ENCODE measurements around the gene ABCC1. TPM values are rescaled to one million over a fixed set of nuclear protein-coding genes. Genes with fewer than 3 reads are reported as not detected.

ABCC1 gene
- total RNA-seq, 1 donor from 2014 or later, result 34.2 TPM

DNA sequence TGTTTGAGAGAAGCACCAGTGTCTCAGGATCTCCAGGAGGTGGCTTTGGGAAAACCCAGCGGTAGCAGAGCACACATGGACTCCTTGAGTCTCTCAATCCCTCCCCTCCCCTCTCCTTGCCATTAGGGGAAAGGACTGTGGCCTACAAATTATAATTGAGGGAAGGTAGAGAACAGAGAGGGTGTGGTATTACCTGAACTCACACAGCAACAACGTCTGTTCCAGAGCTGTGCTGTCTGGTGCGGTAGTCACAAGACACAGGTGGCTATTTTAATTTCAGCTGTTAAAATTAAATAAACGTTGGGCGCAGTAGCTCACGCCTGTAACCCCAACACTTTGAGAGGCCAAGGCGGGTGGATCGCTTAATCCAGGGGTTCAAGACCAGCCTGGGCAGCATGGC lies 163.7 kb downstream of the ABCC1 start:
- DNase-seq (ENCODE audit: low spot score) (no peak), ATAC-seq (no peak)
- intact Hi-C loops (cut with DNase I), result no loop called here

DNA sequence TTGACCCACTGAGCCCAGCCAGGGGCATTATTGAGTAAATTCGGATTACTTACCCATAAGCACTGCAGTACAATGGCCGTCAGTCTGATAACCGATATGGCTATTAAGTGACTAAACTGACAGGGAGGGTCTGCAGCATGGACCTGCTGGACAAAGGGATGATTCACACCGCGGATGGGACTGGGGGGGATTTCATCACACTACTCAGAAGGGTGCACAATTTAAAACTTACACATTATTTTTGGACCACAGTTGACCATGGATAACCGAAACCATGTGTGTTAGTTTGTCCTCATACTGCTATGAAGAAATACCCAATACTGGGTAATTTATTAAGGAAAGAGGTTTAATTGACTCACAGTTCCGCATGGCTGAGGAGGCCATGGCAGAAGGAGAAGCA lies 167.4 kb downstream of the ABCC1 start:
- DNase-seq (ENCODE audit: low spot score), result no peak
- intact Hi-C loops (cut with DNase I), result no loop called here
- no peak for ATAC-seq

DNA sequence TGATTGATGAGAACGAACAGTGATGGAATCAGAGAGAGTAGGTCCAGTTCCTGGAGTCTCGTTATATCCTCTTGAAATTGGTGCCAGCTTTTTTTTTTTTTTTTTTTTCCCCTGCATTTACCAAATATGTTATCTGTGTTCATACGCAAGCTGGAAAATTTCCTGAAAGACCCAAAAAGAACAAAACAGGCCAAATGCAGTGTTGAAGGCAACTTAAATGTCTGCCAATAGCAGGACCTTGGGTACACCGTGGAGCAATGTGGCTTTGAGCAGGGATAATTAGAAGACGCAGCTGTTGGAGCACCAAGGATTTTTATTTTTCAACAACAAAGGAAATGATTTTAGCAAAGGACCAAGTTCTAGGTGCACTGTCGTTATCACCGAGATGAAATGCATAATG lies 168.9 kb downstream of the ABCC1 start:
- intact Hi-C loops (cut with DNase I), result no loop called here
- DNase-seq (ENCODE audit: low spot score) (no peak), ATAC-seq (no peak)

DNA sequence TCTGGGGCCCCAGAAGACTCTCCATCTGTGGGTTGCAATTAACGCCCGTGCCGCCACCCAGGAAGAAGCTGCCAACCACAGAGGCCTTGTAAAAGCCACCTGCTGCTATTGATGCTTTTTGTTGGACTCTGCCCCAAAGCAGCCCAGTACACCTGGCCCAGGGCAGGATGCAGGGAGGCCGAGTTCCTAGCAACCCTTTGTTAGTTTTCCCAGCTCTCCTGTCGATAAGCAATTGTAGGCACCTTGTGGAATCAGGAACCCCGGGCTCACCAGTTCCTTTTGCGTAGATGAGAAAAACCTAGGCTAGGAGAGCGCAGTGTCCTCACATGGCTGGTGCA lies 170.6 kb downstream of the ABCC1 start:
- intact Hi-C loops (cut with DNase I), result loop anchor here (10.0 kb wide), 2 partner anchors 245 to 345 kb away; no protein-coding TSS in a partner anchor
- DNase-seq (ENCODE audit: low spot score) (no peak), ATAC-seq (no peak)

DNA sequence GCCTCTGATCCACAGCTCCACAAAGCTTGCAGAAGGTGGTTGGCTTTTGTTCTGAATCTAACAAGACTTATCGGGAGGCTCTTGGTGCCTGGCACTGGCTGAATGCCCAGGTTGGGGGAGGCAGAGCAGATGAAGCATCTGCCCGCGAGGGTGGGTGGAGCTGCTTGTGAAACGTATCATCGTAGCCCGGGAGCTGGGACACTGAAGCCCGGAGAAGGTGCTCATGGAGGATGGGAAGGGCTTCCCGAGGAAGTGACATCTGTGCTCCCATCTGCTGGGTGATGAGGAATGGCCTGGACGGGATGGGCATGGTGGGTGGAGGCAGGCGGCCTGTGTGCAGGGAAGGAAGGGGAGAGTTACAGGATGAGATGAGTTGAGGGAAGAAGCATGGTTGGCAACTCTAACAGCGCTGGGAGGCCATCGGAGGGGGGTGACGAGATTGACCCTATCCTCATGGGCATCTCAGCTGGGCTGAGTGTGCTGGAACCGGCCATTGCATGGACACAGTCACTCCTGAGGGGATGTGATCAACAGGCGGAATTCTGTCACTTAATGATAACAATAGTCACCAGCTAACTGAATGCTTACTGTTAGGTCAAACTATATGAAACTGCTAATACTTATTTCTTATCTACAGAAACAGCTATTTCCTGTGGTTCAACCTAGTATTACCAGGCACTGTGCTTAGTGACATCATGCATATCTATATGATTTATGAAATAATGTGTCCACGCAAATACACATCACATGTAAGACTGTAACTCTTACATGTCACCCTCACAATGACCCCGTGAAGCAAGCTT lies 171.2 kb downstream of the ABCC1 start:
- intact Hi-C loops (cut with DNase I), result loop anchor here (10.0 kb wide), 2 partner anchors 246 to 346 kb away; no protein-coding TSS in a partner anchor
- ATAC-seq (no peak), DNase-seq (ENCODE audit: low spot score) (no peak)

DNA sequence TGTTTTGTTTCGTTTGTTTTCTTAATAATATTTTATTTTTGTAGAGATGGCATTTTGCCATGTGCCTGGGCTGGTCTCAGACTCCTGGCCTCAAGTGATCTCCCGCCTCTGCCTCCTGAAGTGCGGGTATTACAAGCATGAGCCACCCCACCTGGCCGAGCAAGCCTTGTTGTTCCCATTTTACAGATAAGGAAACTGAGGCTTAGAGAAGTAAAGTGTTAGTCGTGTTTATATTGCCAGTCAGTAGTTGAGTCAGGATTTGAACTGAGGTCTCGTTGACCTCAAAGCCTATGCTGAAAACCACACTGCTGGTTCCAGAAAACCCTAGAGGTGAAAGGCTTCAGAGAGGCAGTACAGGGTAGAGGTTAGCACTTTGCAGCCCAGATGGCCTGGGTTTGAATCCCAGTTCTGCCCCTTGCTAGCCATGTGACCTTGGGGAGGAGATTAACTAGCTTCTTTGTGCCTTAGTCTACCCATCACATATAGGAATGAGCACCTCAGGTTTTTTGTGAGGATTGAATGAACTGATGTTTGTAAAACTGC lies 171.8 kb downstream of the ABCC1 start:
- DNase-seq (ENCODE audit: low spot score) (no peak), ATAC-seq (no peak)
- intact Hi-C loops (cut with DNase I), result loop anchor here (10.0 kb wide), 2 partner anchors 246 to 346 kb away; no protein-coding TSS in a partner anchor

DNA sequence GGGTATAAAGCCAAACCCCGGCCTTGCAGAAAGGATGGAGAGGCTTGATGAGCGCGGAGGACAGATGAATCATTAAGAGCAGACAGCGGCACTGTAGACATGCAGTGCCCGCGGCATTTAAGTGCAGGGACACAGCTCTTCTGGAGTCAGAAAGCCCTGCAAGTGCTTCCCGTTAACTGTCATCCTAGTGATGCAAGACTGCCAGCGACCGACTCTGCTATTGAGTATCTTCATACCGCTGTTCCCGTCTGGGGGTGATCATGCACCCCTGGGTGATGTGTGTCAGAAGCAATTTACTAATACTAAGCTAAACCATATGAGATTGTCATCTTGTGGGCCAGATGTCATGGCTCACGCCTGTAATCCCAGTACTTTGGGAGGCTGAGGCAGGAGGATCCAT lies 172.8 kb downstream of the ABCC1 start:
- ATAC-seq (no peak), DNase-seq (ENCODE audit: low spot score) (no peak)
- intact Hi-C loops (cut with DNase I), result loop anchor here (10.0 kb wide), 2 partner anchors 247 to 347 kb away; no protein-coding TSS in a partner anchor

DNA sequence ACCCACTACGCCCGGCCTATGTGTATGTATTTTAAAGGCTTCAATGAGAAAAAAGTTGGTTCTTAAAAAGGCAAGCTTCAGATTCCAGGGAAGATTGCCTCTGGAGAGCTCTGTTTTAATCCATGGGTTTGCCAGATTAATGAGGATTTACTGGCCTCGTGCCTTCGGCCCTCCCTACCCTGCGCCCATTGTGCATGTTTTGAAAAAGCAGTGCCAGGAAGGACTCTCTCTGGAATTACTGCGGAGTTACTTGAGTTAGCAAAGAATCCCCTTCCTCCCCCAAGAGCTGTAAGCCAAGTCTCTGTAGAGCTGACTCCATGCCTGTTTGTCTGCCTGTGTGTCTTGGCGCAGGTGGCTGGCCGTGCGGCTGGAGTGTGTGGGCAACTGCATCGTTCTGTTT lies 175.0 kb downstream of the ABCC1 start:
- intact Hi-C loops (cut with DNase I), result loop anchor here (10.0 kb wide), 2 partner anchors 250 to 350 kb away; no protein-coding TSS in a partner anchor
- DNase-seq (ENCODE audit: low spot score) (no peak), ATAC-seq (no peak)

DNA sequence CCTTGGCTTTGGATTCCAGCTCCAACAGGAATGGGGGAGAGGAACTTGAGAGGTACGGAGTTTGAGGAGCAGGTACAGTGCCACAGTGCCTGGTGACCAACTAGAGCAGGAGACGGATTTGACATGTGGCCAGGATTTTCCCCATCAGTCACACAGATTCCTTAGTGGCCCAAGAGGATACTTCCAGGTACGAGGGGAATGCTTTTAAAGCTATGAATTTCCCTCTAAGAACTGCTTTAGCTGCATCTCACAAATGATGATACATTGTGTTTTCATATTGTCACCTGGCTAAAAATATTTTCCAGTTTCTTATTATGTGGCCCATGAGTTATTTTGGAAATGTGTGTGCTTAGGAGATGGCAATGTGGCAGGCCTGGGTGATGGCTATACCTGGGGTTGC lies 175.6 kb downstream of the ABCC1 start:
- intact Hi-C loops (cut with DNase I), result loop anchor here (10.0 kb wide), 2 partner anchors 250 to 350 kb away; no protein-coding TSS in a partner anchor
- DNase-seq (ENCODE audit: low spot score) (no peak), ATAC-seq (no peak)

DNA sequence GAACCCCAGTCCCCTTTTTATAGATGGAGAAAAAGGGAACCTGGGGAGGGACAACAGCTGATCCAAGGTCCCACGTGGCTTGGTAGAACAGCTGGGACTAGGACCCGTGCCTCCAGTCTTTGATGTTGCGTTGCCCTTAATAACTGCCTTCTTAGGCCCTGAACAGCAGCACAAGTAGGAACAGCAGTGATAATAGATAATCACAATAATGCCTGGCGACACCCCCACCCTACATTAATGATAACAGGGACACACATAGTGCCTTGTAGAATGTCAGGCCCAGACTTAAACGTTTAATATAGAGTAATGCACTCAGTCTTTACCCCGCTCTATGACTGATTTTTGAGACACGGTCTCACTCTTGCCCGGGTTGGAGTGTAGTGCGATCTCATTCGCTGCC lies 177.5 kb downstream of the ABCC1 start:
- DNase-seq (ENCODE audit: low spot score) (no peak), ATAC-seq (peak; percentile 20)
- intact Hi-C loops (cut with DNase I), result loop anchor here (10.0 kb wide), 2 partner anchors 252 to 352 kb away; no protein-coding TSS in a partner anchor

DNA sequence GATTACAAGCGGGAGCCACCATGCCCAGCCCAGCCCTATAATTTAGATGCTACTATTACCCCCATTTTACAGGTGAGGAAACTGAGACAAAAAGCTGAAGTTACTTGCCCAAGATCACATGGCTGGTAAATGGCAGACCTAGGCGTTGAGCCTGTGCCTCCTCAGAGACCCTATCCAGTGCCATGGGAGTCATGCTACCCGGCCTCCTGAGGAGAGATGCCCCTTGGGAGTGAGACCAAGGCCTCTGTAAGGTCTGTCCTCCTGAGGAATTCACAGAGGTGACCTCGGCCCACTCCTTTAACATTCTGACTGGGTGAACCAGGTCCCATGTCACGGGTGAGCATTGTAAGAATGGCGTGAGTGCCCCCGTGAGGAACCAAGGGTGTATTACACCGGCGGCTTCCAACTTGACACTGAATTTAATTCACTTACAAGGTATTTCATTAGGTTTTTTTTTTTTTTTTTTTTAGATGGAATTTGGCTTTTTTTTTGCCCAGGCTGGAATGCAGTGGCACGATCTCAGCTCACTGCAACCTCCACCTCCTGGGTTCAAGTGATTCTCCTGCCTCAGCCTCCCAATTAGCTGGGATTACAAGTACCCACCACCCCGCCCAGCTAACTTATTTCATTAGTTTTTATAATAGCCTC lies 178.2 kb downstream of the ABCC1 start:
- intact Hi-C loops (cut with DNase I), result loop anchor here (10.0 kb wide), 2 partner anchors 253 to 353 kb away; no protein-coding TSS in a partner anchor
- ATAC-seq (peak; percentile 85), DNase-seq (ENCODE audit: low spot score) (peak; percentile 81)

DNA sequence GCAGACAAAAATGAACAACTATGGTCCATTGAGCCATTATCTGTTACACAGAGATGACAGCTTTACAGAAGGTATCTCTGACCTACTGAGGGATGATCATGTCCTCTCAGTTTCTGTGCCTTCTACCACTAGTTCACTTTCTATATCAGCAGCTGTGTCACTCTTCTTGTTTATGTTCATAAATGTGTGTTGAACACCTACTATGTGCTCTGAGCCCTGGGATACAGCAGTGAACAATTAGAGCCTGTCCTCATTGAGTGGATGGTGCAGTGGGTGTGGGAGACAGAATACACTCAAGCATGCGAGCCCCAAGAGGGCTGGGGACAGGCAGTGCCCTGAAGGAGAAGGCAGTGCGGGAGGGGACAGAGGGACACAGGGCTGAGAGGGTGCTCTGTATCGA lies 181.8 kb downstream of the ABCC1 start:
- ATAC-seq (no peak), DNase-seq (ENCODE audit: low spot score) (no peak)
- intact Hi-C loops (cut with DNase I), result no loop called here

DNA sequence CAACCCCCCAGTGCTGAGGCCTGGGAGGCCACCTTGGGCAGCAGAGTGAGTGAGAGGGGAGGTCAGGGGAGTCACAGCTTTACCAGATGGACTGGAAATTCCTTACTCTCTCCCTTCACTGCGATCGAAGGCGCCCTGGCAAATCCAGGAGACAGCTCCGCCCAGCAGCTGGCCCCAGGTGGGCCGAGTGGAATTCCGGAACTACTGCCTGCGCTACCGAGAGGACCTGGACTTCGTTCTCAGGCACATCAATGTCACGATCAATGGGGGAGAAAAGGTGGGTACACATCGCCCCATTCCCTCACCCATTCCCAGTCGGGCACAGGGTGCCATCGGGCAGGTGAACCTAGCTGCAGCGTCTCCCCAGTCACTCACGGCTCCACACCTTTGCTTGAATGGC lies 182.2 kb downstream of the ABCC1 start:
- intact Hi-C loops (cut with DNase I), result no loop called here
- DNase-seq (ENCODE audit: low spot score) (no peak), ATAC-seq (no peak)

DNA sequence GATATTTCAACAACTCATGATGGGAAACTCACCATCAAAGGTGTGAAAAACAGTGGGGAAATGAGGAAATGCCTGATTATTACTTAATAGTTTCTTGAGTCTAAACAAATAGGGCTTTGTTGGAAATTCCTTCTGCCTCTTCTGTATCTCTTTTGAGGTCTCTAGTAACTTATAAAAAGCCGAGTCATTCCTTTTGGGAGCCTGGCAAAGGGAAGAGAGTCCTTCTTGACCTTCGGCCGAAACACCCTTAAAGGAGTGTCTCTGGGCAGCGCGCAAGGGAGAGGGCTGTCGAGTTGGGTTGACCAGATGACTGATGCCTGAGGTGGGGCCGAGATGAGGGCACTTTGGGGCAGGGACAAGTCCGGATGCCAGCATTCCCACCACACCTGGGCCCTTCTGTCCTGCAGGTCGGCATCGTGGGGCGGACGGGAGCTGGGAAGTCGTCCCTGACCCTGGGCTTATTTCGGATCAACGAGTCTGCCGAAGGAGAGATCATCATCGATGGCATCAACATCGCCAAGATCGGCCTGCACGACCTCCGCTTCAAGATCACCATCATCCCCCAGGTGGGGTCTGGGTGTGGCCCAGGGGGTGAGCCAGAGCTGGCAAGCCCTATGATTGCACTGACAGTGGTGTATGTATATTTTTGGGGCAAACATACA lies 184.7 kb downstream of the ABCC1 start:
- intact Hi-C loops (cut with DNase I), result no loop called here
- no peak for DNase-seq (ENCODE audit: low spot score)
- ATAC-seq, result no peak

DNA sequence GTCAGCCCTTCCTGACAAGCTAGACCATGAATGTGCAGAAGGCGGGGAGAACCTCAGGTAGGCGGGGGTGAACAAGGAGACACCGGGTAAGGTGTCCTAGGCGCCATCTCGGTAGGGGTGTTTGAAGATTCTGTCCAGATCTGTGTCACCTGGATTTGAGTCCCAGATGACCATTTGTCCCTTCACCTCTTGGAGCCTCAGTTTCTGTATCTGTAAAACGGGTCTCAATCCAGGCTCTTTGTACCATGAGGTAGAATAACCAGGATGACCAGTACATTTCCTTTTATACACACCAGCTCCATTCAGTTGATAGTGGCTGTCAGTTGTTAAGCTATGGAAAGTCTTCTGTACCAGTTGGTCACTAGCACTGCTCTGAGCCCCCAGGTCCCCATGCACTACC lies 187.2 kb downstream of the ABCC1 start:
- intact Hi-C loops (cut with DNase I), result no loop called here
- DNase-seq (ENCODE audit: low spot score) (no peak), ATAC-seq (no peak)

DNA sequence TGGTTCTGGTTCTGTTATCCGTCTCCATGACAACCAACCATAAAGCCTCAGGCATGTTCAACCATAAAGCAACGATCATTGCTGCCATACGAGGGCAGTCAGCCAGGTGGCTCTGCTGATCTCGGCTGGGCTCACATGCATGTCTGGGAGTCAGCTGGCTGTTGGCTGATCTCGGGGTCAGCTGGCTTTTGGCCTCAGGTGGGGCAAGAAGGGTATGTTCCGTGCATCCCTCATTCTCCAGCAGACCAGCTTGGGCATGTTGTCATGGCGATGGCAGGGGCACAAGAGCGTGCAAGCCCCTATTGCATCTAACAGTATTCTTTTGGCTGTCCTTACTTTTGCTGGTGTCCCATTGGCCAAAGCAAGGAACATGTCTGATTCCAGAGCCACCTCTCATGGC lies 187.7 kb downstream of the ABCC1 start:
- DNase-seq (ENCODE audit: low spot score) (no peak), ATAC-seq (no peak)
- intact Hi-C loops (cut with DNase I), result no loop called here

DNA sequence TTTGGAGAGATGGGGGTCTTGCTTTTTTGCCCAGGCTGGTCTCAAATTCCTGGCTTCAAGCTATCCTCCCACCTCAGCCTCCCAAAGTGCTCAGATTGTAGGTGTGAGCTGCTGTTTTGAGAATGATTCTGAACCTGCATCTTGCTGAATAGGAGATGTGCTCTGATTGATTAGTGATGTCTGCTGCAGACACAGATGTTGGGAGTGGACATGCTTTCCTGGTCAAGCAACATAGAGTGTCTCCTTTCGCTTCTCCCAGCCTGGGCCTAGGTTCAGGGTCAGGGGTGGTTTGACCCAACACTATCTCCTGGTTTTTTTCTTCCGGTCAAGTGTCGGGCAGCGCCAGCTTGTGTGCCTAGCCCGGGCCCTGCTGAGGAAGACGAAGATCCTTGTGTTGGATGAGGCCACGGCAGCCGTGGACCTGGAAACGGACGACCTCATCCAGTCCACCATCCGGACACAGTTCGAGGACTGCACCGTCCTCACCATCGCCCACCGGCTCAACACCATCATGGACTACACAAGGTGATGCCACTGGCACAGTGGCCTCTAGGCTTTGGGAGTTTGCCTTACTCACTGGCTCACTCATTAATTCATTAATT lies 188.7 kb downstream of the ABCC1 start:
- ATAC-seq, result no peak
- DNase-seq (ENCODE audit: low spot score), result no peak
- intact Hi-C loops (cut with DNase I), result no loop called here

DNA sequence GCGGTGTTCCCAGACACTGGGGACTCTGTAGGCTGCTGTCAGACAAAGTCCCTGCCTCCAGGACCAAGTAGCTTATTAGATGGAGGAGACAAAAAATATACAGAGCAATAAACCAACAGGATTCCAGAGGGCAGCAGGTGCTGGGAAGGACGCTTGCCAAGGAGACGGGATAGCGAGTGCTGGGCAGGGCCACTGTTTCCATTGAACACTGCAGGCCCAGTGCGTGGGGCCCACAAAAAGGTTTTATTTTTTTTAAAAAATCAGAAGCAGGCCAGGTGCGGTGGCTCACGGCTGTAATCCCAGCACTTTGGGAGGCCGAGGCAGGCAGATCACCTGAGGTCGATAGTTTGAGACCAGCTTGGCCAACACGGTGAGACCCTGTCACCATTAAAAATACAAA lies 189.6 kb downstream of the ABCC1 start:
- DNase-seq (ENCODE audit: low spot score) (no peak), ATAC-seq (no peak)
- intact Hi-C loops (cut with DNase I), result no loop called here

DNA sequence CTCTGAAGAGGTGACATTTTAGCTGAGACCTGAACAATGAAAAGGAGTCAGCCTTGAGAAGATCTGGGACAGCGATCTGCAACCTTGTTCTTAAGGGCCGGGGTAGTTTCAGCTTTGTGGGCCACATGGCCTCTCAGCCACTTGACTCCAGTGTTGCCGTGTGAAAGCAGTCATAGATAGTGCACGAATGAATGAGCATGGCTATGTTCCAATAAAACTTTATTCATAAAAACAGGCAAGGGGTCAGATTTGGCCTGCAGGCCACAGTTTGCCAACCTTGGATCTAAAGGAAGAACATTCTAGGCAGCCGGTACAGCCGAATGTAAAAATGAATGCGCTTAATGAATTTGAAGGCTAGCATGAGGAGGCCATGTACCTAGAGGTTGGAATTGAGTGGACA lies 190.4 kb downstream of the ABCC1 start:
- intact Hi-C loops (cut with DNase I), result no loop called here
- ATAC-seq, result no peak
- no peak for DNase-seq (ENCODE audit: low spot score)
